HG03439 (cell line): Measurements from ENCODE around the gene SERBP1.
"Not testable (repeated sequence)": the region's sequence is repeated elsewhere in the genome, so short reads cannot be mapped to it uniquely, and the experiment has no call there.

Experiments used
- ATAC-seq: cut with Tn5 transposase; IDR thresholded peaks from one replicate; pipeline ENCODE4 v1.9.1; 2021; ENCODE audit warnings: mild to moderate bottlenecking, moderate library complexity; ENCODE audit not compliant: unreplicated experiment

The SERBP1 gene

GRCh38 chr1:67441183-67441582 lies 11.0 kb upstream of the SERBP1 start:
- ATAC-seq: no peak

- ATAC-seq: no peak
Observed at GRCh38 chr1:67440339-67440738, 10.1 kb upstream of the SERBP1 start.

- no peak for ATAC-seq
Observed at GRCh38 chr1:67439277-67440029, 9.3 kb upstream of the SERBP1 start.

- no peak for ATAC-seq
Observed at GRCh38 chr1:67437961-67438360, 7.8 kb upstream of the SERBP1 start.

GRCh38 chr1:67436511-67437055 lies 6.4 kb upstream of the SERBP1 start:
- ATAC-seq: no peak

- ATAC-seq: no peak
Observed at GRCh38 chr1:67434491-67434890, 4.3 kb upstream of the SERBP1 start.

GRCh38 chr1:67433837-67434236 lies 3.6 kb upstream of the SERBP1 start:
- ATAC-seq: no peak

GRCh38 chr1:67432745-67433144 lies 2.5 kb upstream of the SERBP1 start:
- no peak for ATAC-seq

- no peak for ATAC-seq
Observed at GRCh38 chr1:67431869-67432578, 1.8 kb upstream of the SERBP1 start.

GRCh38 chr1:67431156-67431765 lies 1.1 kb upstream of the SERBP1 start:
- ATAC-seq: no peak

GRCh38 chr1:67429528-67430357 lies 459 bp downstream of the SERBP1 start:
- peak; percentile 5 for ATAC-seq

GRCh38 chr1:67429011-67429527 lies 1.1 kb downstream of the SERBP1 start:
- ATAC-seq: no peak

GRCh38 chr1:67427947-67428346 lies 2.3 kb downstream of the SERBP1 start:
- no peak for ATAC-seq

- no peak for ATAC-seq
Observed at GRCh38 chr1:67427465-67427864, 2.7 kb downstream of the SERBP1 start.

GRCh38 chr1:67420835-67421492 lies 9.2 kb downstream of the SERBP1 start:
- ATAC-seq: no peak

GRCh38 chr1:67418839-67419586 lies 11.2 kb downstream of the SERBP1 start:
- ATAC-seq: no peak

GRCh38 chr1:67417733-67418132 lies 12.5 kb downstream of the SERBP1 start:
- not testable (repeated sequence) for ATAC-seq

GRCh38 chr1:67415041-67415440 lies 15.2 kb downstream of the SERBP1 start:
- ATAC-seq: no peak

GRCh38 chr1:67414574-67414973 lies 15.6 kb downstream of the SERBP1 start:
- ATAC-seq: no peak
